HG02798 (cell line): Measurements from ENCODE around the gene COPRS.
"Not testable (repeated sequence)": the region's sequence is repeated elsewhere in the genome, so short reads cannot be mapped to it uniquely, and the experiment has no call there.

ENCODE experiments used
- ATAC-seq: cut with Tn5 transposase; IDR thresholded peaks from one replicate; pipeline ENCODE4 v1.9.1; 2021; ENCODE audit warnings: mild to moderate bottlenecking; ENCODE audit not compliant: unreplicated experiment, poor library complexity

COPRS gene

DNA sequence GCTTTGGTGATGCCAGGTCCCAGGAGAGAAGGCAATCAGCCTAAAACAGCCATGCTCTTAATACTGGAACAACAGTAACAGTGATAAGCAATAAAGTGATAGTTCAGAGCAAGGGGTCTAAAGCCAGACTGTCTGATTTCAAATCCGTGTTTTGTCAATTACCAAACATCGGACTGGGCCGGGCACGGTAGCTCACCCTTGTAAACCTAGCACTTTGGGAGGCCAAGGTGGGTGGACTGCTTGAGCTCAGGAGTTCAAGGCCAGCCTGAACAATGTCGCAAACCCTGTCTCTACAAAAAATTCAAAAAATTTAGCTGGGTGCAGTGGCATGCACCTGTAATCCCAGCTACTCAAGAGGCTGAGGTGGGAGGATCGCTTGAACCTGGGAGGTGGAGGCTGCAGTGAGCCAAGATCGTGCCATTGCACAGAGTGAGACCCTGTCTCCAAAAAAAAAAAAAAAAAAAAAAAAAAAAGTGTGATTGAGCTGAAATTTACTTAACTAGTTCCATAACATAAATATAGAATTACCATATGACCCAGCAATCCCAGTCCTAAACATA, 5.1 kb downstream of the COPRS start:
- no peak for ATAC-seq

DNA sequence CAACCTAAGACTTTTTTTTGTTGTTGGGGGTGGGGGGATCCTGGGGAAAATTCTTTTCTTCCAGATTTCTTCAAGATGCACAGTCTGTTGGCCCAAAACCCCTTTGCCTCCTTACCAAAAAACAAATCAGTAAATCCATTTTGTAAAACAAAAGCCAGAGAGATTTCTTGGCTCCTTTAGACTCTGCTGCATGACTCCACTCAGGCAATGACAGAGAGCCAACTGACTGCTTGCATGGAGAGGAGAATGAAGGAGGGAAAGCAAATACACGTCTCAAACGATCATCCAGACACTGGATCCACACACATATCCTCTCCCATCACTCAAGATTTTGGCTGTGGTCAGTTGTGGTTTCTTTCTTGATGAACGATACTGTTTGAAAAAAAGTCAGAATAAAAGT, 13.8 kb downstream of the COPRS start:
- ATAC-seq = no peak

DNA sequence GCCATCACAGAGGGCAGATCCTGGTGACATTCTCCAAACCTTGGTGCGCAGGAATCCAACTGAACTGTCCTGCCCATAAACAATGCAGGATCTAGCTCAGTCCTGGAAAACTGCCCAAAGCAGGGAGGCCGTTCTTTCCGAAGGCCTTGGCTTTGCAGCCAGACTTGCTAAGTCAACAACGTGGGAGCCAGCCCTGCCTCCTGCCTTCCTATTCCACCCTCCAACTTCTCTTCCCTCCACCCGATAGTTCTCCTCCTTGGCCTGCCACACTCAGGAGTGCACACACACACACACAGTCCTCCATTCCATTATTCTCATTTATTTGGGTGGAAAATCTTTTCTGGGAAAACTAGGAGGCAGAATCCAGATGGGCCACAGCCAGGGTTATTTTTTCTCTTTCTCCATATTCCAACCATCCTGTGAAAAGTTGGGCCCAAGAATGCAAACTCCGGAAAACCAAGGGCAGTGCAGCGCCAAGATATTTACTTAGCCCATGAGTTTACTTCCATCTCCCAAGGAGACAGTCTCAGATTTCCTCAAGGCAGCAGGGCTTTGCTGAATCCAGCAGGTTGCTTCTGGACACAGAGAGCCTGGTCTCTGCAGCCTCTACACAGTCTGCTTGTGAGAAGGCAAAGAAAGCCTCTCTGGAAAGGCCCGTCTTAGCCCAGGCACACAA, 15.8 kb downstream of the COPRS start:
- no peak for ATAC-seq

DNA sequence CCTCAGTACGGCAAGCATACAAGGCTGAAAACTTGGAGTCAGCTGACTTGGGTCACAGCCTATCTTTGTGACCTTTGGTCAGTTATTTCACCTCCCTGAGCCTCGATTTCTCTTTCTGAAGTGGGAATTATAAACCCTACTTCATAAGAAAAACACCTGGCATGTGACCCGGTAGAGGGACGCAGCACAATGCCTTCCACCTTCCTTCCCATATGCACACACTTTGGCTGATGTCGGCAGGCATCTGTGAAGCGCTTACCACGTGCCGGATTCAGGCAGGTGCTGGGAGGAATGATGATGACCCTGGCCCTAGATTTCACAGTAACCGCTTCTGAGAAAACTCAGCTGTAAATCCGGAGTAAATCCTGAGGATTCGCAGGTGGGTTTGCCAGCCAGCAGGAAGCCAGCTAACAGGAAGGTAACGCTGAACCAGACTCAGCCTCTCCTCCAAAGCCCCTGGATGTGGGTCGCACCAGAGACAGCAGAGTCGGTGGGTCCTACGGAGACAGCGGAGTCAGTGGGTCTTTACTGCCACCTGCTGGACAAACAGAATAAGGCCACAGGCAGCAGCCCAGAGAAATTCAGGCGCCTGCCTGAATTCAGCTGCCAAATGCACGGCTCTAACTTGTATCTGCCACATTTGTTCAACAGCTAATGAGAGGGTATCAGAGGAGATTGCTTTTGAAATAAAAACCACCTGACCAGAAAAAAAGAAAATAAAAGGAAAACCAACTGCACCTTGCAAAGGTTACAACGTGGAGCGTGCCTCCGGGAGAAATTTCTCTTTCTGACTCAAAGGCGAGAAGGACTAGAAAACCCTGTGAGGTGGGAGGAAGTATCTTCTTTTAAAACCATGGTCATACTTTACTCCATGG, 16.6 kb downstream of the COPRS start:
- ATAC-seq = no peak

DNA sequence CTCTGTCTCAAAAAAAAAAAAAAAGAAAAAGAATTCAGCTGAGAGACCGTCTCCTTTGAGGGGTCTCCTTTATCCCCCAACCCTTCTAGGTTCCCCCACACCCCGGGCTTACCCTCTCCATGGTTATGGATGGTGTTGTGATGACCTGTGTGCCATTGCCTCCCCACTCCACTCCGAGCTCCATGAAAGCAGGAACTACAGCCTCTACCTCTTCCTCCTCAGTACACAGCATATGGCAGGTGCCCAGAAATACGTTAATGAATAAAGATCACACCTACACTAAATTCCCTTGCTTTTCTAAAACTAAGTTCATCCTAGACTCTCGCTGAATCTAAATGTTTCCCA, 17.2 kb downstream of the COPRS start:
- no peak for ATAC-seq

DNA sequence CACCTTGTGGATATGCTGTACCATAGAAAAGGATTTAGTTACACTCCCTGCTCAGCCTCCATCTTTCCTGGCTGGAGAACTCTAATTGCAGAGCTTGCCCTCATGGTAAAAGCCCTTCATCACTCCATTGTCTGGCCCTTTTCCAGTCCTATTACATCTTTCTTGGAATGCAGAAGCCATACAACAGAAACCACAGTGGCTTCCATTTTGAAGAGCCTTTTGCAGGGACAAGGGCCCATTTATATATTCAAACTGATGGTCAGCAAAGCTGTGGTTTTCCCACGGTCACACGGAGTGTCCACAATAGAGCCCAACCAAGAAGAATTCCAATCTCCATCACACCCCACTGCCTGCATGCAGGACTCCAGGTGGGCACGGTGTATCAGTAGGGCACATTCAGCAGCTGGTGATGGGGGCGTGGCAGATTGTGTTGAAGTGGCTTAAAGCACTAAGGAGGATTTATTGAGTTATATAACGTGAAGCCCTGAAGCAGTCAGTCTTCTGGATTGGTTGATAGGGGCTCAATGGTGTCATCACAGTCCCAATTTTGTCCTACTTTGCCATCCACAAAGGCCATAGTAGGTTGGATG, 20.3 kb downstream of the COPRS start:
- ATAC-seq = no peak

DNA sequence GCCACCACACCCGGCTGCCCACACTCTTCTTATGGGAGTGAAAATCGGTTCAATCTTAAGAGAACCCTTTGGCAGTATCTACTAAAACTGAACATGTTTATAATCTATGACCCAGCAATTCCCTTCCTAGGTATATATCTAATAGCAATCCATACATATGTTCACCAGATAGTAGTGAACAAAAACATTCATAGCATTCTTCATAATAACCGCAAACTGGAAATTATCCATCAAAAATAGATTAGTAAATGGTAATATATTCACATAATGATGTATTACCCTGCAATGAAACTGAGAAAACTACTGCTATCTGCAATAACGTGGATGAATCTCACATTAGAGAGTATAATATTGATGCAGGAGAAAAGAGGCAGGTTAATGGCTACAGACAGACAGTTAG, 23.1 kb downstream of the COPRS start:
- ATAC-seq = no peak

DNA sequence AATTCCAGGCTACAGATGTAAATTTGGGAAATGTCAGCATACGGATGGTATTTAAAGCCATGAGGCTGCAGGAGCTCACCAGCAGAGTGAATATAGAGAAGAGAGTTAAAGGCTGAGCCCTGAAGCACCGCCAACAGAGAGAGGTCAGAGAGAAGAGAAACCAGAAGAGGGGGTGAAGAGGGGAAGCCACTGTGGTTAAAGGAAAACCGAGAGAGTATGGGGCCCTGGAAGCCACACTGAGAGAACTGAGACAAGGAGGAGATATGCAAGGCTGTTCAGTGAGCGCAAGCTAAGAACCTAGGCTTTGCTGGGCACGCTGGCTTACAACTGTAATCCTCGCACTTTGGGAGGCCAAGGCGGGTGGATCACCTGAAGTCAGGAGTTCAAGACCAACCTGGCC, 24.6 kb downstream of the COPRS start:
- peak; percentile 60 for ATAC-seq

DNA sequence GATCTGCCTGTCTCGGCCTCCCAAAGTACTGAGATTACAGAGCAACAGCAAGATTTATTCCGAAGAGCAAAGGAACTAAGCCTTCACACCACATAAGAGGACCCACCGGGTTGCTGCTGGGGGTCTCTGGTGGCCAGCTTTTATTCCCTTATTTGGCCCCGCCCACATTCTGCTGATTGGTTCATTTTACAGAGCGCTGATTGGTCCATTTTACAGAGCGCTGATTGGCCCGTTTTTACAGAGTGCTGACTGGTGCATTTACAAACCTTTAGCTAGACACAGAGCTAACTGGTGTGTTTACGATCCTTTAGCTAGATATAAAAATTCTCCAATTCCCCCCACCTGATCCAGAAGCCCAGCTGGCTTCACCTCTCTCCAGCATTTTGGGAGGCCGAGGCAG, 26.3 kb downstream of the COPRS start:
- no peak for ATAC-seq

DNA sequence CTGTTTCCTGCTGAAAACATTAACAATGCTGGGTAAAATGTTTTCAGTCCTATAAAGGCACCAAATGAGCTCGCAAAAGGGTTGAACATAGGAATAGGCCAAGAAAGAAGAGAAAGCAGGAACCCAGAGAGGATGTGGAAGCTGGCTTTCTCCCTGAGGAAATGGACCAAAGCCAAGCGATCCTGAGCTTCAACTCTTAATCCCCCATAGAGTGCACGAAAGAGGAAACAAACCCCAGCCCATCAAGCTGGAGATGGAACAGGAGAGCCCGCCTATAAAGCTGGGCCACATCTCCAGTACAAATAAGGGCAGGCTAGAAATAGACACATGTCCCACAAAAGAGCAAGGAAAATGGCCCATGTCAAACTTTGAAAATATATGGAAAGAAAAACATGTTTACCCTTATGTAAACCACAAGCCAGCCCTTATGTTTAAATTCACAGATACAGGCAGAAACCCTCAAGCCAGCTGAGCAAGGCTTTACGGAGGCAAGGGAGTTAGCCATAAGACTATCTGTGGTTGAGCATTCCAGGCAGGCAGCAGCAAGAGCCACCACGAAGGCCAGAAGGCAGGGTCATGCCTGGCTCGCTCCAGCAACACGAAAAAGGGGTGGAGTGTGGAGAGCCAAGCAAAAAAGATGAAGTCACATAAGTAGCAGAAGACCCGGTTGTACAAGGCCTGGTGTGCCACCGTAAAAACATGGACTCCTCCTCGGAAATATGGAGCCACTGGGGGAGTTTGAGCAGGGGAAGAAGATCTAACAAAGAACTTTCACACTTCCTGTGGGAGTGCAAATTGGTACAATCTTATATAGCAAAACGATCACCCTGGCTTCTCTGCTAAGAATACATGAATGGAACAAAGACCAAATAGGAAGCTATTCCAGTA, 27.8 kb downstream of the COPRS start:
- ATAC-seq = no peak

DNA sequence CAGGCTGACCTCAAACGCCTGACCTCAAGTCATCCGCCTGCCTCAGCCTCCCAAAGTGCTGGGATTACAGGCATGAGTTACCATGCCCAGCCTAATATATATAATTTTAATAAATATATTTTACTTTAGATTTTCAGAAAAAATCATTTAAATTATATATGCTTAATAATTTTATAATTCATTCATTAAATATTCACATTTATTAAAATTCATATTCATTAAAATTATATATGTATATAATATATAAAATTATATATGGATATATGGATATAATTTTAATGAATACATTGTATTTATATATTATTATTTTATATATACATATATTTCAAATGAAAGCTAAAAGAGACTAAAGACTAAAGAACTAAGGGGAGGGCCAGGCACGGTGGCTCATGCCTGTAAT, 29.4 kb downstream of the COPRS start:
- ATAC-seq = no peak

DNA sequence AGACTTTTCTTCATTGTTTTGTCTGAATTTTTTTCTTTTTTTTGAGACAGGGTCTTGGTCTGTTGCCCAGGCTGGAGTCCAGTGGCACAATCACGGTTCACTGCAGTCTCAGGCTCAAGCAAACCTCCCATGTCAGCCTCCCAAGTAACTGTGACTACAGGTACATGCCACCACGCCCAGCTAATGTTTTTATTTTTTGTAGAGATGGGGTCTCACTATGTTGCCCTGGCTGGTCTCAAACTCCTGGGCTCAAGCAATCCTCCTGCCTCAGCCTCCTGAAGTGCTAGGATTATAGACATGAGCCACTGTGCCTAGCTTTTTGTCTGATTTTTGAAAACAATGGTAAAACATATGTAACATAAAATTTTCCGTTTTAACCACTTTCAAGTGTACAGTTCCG, 30.1 kb downstream of the COPRS start:
- not testable (repeated sequence) for ATAC-seq

DNA sequence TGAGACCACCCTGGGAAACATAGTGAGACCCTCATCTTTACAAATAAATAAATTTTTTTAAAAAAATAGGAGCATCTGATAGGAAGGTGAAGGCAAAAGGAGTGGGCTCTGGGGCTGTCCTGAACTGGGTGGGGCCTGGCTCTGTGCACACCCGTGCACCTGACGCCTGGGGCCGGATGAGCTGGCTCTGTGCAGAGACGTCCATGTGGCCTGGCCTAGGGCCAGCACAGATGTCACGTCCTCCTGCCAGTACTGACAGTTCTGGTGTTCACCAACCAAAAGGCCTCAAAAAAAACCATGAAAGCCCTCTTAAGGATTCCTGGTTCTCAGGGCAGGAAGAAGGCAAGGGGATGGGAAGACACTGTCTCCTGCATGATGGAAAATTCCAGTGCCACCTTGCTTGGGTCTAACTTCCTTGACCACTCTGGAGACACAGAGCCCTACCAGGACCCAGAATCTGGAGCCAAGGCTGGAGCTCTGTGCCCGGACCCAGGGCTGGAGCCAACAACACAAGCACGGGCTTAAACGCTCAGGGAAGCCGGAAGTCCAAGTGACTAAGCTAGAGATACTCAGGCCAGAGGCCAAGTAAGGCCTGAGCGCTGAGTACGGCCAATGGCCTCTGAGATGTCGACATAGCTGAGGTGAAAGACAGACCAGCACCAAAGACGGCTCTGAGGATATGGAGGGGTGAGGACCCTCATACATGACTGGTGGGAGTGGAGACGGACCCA, 32.9 kb downstream of the COPRS start:
- ATAC-seq = no peak

DNA sequence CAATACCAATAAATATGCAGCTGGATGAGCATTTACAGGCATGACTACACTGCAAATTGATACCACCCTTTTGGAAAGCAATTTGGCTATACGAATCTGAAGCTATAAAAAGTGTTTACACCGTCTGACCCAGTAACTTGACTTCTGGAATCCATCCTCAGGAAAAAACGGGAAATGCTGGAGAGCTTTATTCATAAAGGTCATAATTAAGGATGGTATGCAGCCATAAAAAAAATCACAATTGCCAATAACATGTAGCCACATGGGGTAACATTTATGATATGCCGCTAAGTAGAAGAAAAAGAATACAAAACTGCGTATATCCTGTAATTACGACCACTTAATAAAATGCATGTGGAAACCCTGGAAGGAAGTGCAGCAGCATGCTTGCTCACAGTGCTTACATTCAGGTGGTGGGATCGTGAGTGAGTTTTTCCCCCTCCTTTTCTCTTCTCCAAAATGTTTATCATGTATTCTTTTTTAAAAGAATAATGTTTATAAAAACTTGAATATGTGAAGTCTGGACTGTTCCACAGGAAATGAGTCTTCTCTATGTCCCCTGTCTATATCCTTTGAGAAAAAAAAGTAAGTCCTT, 34.2 kb downstream of the COPRS start:
- no peak for ATAC-seq

DNA sequence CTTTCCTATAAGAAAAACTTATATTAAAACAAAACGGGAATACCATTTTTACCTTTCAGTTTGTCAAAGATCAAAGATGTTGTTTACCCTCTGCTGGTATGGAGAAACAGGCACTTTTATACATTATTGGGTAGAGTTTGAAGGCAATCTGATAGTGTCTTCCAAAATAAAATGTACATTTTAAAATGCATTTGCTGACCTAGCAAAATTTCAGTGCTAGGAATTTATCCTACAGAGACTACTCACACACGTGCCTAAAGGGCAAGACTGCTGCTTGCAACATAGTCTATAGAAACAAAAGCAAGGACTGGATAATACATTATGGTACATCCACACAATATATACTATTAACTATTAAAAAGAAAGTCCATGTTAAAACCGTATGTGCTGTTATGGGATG, 36.0 kb downstream of the COPRS start:
- ATAC-seq = no peak

DNA sequence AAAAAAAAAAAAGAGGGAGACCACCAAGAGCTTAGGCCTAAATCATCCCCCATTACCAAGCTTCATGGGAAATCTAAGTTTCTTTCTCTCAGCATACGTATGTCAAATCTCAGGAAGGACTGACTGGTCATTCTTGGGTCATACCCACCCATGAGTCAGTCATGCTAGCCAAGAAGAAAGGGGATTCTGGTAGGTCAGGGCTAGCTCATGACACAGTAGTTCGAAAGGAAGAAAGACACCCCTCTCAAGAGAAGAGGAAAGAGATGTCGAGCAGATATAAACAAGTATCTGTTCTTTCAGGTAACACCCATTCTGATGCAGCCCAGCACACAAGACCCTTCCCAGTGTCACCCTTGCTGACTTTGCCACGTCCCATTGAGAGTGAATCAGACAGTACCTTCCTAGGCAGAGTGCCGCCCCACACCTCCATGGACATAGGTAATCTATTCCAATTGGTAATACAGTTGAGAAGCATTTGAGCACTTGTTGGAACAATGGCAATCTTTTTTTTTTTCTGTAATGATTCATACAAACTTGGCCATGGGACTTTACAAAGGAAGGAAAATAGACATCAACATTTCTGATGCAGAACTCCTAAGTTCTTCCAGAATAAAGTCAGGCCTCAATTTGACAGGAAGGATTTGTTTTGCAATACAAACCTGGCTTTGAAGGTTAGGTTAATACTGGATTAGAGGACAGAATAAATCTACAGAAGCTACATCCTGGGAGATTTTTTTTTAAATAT, 38.2 kb downstream of the COPRS start:
- ATAC-seq = no peak

DNA sequence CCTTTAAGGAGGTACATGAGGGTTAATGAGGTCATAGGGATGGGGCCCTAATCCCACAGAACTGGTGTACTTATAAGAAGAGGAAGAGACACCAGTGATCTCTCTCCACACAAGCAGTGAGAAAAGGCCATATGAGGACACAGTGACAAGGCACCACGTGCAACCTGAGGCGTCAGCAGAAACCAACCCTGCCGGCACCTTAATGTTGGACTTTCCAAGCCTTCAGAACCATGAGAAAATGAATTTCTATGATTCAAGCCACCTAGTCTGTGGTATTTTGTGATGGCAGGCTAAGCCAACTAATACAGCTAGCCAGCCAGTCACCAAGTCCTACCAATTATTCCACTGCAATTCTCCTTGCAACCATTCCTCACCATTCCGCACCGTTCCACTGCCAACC, 39.5 kb downstream of the COPRS start:
- ATAC-seq = no peak

DNA sequence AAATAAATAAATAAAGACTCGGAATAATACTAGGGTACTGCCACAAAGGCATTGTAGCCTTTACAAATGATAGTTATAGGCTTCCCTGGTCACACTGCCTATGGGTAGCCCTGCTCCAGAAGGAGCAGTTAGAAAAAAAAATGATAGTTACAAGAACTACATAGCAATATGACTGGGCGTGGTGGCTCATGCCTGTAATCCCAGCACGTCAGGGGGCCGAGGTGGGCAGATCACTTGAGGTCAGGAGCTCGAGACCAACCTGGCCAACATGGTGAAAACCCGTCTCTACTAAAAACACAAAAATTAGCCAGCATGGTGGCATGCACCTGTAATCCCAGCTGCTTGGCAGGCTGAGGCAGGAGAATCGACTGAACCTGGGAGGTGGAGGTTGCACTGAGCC, 40.2 kb downstream of the COPRS start:
- ATAC-seq = not testable (repeated sequence)
